Measurements from ENCODE around the gene TLE4.
"Not testable (repeated sequence)": the region's sequence is repeated elsewhere in the genome, so short reads cannot be mapped to it uniquely, and the experiment has no call there.

Gene TLE4

DNA sequence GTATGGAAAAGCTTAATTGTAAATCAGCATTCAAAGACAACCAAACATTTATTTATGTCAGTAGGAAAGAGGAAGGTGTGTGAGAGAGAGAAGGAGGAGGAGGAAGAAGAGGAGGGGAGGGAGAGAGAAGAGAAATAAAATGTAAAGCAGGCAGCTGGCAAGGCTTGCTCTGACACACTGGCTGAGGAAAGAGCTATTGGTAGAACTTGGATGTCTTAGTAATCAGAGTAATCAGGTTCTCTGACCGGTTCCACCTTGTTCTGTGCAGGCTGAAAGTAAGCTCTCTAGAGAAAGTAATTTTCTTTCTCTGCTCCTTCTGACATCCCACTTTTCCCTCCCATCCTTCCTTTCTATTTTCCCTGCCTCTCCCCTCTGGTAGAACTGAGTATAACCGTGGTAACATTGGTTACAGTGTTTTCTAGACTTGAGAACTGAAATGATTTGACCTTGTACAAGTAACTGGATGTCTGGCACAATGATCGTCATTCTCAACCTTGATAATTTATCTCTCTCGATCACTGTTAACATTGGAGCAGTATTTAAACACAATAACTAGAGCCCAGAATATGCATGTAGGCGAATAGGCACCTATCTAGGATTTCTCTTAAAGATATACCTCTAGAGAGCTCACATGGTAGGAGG lies 33.3 kb downstream of the TLE4 start:
- DNase-seq, result no peak

DNA sequence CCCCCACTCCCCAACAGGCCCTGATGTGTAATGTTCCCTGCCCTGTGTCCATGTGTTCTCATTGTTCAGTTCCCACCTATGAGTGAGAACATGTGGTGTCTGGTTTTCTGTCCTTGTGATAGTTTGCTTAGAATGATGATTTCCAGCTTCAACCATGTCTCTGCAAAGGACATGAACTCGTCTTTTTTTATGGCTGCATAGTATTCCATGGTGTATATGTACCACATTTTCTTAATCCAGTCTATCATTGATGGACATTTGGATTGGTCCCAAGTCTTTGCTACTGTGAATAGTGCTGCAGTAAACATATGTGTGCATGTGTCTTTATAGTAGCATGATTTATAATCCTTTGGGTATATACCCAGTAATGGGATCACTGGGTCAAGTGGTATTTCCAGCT lies 34.8 kb downstream of the TLE4 start:
- not testable (repeated sequence) for DNase-seq

DNA sequence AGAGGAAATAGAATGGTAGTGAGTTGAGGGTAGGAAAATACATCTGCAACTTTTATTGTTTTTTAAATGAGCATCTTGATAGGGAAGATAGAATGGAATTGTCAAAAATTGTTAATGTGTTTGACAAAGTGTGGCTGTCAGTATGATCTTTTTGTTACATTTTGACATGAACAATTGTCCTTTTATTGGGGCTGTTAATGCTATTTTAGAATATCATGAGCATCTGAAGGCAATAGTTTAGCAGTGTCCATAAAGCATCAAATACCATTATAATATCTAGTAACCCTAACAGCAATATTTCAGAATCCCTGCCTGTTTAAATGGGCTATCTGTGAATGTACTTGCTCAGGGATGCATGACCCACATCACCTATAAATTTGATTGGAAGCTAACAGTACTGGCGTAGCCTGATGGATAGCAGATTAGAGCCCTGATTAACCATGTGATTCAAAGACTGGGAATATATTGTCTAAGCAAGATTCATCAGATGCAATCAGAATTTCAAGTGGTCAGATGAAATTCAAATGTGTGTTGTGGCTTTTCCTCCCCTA lies 37.8 kb downstream of the TLE4 start:
- DNase-seq, result no peak

DNA sequence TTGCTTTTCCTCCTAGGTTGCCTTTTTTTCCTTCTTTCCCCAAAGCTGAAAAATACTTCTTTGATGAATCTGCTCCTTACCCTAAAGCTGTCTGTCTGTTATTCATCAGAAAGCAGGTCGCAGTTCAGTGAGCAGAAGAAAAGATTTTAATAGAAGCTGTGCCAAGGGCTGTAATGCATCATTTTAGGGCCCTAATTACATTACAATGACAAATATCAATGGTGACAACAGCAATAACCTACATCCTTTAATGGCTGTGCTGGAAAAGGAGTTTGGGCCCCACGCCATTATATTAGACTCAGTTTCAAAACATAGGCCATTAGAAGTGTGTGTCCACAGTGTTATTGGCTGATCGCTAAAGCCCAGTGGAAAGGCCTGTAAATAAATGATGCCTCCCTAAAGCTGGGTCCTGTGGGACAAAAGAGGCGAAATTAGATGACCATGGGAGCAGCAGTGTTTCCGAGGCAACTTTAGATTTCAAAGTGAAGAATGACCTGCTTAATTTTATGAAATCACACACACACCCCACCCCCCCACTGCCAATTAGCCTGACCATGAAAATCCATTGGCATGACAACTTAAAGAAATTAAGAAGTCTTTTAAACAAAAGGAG lies 38.4 kb downstream of the TLE4 start:
- no peak for DNase-seq

DNA sequence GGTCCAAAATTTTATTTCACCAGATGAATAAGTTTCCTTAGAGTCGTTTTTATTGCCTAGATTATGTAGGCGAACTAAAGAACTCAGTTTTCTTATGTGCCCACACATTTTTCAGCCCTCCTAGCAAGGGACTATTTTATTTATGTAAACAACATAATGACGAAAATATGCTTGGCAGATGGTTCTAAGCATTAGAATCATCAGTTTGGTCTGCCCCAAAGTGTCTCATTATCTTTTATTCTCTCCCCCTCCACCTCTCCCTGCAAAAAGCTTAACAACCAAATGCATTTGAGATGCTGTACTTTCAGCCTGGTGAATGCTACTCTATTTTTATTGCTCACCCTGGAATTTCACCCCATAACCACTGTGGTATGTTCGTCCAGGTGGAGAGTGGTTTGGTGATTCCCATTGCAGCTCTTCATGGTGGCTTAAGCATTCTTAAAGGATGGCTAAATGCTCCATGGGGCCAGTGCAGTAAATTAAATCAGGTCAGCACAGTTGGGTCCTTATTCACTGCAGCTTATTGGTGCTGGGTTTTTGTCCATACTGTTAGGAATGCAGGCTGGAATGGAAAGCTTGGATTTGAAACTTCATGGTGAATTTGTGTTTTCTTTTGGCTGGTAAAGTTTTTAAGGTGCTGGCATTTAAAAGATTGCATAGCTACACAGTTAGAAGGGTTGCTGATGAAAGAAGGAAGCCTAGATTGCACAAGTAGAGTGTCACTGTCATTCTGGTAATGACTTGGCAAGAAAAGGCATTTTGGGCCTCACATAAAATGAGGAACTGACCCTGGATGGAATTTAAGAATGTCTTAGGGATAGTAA lies 39.2 kb downstream of the TLE4 start:
- no peak for DNase-seq

DNA sequence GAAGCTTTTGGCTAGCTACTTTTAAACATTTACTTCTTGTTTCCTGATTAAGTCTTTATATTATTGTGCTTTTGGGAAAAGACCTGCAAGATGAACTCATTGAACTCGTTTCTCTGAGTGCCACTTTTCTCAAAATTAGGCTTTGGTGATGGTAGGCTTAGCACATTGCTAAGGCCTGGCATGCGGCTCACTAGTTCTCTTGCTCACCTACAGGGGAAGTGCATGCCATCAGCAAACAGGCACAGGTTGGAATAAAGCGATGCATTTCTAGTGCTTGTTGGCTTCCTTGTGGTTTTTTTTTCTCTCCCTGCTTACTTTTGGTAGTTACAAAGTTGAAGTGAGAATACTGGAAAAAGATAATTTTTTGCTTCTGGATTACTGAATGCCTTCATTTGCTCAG lies 41.4 kb downstream of the TLE4 start:
- DNase-seq, result no peak

DNA sequence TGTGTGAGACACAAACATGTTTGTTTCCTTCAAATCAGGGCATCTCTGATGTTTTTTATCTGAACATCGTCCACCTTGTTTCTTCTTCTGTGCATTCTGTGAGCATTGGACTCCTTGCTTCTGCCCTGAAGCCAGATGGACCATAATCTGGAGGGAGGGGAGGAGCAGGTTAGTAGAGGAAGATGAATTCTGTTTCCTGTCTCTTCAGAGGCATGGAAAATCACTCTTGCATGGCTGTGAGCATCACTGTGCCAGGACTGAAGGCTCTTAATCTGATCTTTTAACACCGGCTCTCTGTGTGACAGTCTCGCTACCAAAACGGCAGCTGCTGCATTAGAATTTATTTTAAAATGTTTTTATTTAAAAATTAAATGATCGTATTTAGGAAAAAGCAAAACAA lies 43.3 kb downstream of the TLE4 start:
- no peak for DNase-seq

DNA sequence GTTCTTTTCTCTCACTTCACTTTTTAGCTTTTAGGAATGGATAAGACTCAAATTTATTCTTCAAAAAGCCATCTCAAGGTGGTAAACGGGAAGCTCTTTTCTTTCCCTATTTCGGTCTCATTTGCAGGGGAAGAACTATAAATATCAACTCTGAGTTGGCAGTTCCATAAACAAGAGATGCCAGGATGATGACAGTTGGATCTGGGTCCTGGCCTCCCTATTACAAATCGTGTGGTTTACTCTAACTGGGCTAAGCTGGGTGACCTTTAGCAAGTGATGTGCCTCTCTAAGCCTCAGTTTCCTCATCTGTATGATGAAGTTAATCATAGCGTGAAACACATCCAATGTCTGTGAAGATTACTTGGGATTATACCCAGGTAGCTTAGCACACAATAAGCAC lies 44.2 kb downstream of the TLE4 start:
- no peak for DNase-seq

DNA sequence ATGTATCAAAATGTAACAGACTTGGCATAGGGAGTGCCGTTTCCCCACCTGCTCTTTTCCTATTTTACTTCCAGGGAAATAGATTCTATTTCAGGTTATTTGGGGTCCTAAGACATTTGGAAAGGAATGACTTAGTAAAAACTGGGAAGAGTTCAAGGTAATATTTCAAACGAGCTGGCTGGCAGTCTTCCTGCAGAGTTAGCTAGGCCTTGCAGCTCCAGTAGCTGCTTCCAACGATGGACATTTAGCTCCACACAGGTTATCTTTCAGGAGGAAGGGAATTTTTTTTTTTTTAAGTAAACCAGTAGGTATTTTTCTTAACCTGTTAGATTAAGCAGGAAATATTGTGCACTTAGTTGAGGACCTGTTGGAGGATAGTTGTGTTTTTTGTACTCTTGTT lies 45.2 kb downstream of the TLE4 start:
- DNase-seq, result no peak

DNA sequence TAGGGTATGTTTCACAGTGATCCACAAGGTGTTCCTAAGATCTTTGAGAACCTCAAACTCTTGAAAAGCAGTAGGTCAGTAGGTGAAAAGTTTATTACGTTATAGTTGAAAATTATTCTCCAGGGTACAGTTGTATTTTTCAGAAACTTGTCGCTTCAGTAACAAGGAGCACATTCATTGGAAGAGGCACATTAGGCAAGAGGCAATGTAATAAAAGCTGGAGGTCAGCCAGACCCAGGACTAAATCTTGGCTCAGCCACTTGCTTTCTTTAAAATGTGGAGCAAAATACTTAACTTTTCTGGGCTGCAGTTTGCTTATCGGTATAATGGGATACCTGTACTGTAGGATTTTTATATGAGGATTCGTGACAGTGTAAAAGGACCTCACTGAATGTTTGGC lies 45.6 kb downstream of the TLE4 start:
- no peak for DNase-seq

DNA sequence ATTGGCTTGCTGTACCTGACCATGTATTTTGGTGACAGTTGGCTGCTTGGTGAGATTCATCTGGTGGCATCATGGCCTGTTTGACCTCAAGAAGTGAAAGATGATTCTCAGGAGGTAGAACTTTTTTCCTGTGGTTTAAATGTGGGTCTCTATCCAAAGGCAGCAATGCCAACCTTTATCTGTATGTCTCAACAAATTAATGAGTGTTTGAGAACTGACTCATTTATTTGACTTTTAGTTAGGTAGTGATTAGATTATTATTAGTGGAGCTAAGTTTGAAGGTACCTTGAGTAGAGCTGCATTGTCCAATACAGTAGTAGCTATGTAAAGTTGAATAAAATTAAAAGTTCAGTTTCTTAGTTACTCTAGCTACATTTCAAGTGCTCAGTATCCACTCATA lies 48.2 kb downstream of the TLE4 start:
- DNase-seq, result no peak

DNA sequence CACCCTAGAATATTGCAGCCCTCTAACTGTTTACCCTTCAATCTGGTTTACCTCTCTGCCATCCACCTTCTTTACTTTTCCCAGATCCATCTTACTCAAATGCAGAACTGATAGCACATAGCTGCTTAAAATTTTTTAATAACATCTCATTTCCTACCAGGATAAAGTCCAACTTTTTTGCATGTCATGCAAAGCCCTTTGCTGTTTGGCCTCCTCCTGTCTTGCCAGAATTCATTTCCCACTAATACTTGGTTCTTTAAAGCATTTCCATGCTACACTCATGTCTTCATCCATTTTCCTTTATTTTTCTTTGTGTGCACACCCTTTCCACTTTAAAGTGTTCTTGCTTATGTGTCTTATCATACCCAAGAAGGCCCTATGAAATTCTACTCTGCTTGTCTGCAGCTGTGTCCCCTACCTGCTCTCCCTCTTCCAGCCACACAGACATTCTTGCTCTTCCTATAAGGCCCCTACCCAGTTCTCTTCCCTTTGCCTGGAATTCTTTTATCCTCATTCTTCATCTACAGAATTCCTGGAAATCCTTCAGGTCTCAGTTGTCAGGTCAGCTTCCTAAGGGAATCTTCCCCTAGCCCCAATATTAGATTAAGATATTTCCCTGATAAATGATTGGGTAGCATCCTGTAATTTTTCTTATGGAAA lies 50.3 kb downstream of the TLE4 start:
- DNase-seq, result no peak

DNA sequence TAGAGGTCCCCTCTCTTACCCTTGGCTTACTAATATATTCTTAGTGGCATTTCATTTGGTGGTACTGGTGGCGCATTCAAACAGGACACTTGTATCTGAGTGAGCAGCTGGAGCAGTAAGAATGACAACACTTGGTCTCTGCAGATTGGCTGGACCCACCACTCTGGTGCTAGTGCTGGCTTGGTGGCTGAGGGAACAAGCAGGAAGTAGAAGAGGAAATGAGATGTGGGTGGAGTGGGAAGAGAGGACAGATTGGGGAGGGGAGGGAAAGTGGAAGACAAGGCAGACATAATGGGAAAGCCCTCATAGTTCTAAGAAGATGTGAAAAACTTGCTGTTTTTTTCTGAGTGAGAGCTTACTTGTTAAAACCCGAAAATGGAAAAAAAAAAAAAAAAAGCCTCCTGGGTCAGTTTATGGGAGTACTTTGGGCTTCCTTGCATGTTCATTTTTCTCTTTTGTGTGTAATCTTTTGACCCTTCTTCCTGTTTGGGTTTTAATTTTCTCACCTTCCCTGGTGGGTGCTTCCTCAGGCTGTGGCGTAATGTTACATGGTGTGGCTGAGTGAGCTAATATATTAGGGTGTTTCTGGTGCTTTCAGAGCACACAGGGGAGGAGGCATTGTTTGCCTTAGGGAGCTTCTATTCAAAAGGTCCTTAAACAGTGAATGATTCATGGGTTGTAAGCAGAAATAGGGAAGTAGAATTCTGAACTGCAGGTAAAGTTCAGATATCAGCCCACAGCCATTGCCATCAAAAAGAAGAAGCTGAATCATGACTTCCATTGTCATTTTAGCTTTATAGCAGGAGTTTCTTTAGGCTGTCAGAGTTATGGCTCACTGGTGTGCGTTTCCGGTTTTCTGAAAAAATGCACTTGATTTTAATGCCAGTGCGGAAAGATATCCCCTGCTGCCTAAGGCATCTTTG lies 52.3 kb downstream of the TLE4 start:
- no peak for DNase-seq

DNA sequence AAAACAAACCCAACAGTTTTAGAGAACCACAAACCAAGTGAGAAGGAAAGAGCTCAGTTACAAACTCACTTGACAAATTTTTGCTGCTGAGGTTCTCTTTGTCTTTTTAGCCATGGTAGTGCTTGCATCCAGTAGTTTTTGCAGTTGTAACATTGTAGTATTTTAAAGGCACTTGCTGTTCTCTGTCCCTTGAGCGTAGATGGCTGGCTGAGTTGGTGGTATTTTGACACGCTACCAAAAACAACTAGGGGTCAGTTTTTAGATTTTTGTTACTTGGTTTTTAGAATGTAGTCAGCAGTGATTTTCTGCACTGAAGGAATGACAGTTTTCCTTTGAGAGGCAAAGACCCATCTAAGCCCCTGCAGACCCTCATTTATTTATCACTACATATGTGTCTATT lies 58.0 kb downstream of the TLE4 start:
- no peak for DNase-seq

DNA sequence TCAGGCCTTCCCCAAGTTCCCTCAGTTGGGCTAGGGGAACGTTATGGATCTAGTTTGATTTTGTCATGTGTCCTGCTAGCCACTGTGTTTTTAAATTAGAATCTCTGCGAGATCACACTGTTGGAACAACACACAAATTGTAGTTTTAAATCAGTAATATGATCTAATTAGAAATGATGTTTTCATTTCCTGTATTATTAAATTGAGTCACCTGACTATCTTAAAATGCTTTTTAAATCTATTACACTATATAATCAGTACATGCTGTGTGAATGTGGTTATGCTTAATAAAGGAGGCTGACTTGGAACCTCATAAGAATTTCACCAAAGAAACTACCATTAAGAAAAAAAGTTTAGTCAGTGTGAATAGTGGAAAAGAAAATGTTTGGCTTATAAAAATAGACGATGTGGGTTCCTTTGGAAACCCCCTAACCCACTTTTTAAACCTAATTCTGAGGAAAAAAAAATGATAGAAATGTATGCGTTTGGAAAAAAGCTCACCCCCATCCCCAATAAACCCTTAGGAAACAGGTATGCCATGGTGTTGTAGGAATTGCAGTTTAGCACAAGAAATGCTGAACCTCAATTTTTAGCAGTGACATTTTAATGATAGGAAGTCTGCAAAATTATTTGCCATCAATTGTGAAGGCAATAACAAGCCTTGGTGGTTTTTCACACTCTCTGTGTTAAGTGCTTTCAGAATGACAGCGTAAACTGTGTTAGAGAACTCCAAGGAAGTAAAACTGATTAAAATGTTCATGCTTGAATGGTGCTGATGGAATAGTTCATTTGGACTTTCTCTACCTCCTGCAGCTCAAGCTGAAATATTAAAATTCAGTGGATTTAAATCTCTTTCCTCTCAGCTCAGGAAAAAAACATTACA lies 59.0 kb downstream of the TLE4 start:
- DNase-seq, result no peak

DNA sequence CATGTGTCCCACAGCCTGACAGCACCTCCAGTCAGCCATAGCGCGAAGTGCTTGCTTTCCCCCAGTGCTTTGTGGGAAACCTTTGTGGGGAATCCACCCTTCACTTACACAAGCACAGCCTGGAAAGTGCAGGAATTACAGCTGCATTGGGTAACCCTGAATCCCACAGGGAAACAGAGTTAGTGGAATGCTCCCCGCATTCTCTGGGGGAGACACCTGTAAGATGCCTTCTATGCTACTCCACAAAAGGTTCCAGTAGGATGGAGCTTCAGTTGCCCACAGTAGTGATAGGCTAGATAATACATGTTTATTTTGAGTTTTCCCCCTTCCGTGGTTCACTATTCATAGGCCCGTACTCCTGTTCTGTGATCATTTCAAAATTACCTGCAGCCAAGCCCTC lies 60.3 kb downstream of the TLE4 start:
- no peak for DNase-seq

DNA sequence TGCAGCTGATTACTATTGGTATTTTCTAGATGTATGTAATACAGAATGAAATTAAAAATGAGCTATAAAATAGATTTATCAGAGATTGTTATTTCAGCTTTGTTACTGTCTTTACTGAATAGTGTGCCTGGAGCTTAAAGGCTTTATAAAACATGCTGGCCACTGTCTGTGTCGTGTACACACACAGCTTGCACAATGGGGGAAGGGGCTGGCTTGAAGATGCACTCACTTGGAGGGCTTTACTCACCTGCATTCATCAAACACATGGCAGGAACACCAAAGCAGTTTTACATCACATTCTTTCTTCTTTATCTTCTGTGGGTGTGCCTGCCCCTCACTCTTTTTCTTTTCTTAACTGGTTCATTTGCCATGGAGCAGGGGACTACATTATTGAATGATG lies 60.9 kb downstream of the TLE4 start:
- no peak for DNase-seq

DNA sequence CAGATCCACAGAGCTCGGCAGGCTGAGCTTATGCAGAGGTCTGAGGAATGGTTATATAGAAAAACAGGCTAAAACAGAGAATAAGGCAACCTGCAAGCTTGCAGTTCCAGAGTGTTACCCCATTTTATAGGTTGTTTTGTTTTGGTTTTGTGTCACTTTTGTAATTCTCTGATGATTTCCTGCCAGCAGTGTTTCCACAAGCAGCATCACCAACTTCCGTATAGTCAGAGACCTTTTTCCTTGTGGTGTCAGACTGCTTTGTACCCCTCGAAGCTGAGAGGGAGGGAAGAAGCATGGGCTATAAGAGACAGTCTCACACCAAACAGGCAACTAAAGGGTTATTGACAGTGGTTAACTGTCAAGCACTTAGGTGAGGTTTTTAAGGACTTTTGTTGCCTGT lies 61.8 kb downstream of the TLE4 start:
- no peak for DNase-seq

DNA sequence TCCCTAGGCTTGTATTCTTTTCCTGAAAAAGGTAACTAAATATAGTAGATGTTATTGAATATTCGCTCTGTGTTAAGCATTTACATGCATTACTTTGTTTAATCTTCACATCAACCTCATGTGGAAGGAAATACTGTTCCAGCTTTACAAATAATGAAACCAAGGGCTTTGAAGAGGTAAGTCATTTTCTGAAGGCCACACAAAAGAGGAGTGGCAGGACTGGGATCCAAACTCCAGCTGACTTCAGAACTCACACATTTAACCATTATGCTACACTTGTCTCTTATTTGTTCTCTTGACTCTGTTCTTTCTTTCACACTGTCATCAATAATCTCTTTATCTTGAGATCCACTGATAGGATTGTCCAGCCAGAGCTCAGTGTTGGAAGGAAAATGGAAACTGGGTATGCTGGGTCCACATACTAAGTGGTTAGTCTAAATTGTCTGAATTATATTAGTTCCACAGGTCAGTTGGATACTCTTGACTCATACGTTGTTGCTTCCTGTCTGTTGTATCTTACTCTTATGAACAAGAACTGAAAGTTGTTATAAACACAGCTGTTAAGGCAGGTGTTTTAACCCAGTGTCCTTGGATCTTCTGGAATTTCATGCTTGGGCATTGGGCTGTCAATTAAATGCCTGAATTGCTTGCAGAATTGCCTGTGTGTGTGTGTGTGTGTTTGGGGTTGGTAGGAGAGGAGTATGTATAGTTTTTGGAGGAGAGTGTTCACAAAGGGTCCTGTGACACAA lies 65.6 kb downstream of the TLE4 start:
- DNase-seq, result no peak

DNA sequence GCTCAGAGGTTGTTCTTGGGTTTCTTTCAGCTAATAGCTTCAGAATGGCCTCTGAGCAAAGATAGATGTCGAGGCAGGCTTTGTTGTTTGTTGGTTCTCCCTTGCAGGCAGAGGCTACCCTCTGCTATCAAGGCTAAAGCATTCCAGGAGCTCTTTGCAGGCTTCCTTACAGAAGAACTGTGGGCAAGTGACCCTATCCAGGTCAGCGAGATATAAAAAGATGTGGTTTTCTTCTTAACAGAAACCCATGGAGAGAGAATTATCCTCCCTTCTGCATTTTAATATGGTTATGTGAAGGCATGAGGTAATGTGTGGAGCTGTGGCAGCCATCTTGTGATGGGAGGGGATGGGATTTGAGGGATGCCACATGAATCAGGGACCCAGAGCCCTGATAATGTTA lies 67.0 kb downstream of the TLE4 start:
- no peak for DNase-seq

DNA sequence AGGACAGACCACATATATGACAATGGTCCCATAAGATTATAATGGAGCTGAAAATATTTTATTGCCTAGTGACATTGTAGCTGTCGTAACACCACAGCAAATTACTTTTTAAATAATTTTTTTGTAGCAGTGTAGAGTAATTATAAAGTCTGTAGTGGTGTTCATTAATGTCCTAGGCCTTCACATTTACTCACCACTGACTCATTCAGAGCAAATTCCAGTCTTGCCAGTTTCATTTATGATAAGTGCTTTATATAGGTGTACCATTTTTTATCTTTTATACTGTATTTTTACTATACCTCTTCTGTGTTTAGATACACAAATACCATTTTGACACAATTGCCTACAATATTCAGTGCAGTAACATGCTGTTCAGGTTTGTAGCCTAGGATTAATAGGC lies 67.6 kb downstream of the TLE4 start:
- no peak for DNase-seq

All from activated effector memory CD4-positive, alpha-beta T cell treated with Interleukin-2 at 50 U/mL for 16 hours (primary cell).